ENCODE data around the gene RCBTB1. TPM values are rescaled to one million over a fixed set of nuclear protein-coding genes. Genes with fewer than 3 reads are reported as not detected.
"Not testable (repeated sequence)": the region's sequence is repeated elsewhere in the genome, so short reads cannot be mapped to it uniquely, and the experiment has no call there.

Gene RCBTB1
- total RNA-seq, 1 donor from 2014 or later = 4.5 TPM

- ATAC-seq = no peak
Observed at GRCh38 chr13:49503951-49504350, 81.4 kb downstream of the RCBTB1 start.

DNA sequence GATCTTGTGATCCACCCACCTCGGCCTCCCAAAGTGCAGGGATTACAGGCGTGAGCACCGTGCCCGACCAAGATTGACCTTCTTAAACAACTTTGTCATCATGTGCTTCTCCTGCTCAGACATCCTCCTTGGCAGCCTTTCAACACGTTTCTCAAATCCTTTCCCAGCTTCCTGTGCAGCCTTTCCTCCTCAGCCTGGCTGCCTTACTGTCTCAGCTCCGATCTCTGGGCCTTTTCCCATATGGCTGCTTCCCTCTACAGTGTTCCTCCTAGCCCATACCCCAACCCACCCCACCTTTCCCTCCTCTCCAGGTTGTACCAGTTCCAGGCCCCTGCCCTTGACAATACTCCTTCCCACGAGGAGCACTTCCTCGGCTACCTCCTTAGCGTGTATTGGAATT is 82.4 kb downstream of the RCBTB1 start:
- no peak for ATAC-seq

- ATAC-seq = no peak
Observed at GRCh38 chr13:49499889-49500660, 85.3 kb downstream of the RCBTB1 start.

- ATAC-seq = no peak
Observed at GRCh38 chr13:49498206-49498605, 87.2 kb downstream of the RCBTB1 start.

DNA sequence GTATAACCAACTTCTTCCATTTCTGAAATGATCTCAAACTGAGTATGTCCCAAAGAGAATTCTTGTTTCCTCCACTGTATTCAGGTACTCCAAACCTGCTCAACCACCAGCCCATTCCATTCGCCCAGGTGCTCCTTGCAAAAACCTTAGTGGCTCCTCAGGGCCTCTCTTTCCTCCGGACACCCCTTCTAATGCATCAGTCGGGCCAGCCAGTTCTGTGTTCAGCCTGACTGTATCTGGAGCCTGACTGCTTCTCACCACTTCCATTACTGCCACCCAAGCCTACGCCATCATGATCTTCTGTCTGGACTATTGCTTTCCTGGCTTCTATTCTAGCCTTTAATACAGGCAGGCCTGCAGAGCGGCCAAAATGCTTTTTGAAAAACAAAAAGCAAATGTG is 88.1 kb downstream of the RCBTB1 start:
- no peak for ATAC-seq

GRCh38 chr13:49496837-49497236 is 88.5 kb downstream of the RCBTB1 start:
- ATAC-seq = not testable (repeated sequence)

DNA sequence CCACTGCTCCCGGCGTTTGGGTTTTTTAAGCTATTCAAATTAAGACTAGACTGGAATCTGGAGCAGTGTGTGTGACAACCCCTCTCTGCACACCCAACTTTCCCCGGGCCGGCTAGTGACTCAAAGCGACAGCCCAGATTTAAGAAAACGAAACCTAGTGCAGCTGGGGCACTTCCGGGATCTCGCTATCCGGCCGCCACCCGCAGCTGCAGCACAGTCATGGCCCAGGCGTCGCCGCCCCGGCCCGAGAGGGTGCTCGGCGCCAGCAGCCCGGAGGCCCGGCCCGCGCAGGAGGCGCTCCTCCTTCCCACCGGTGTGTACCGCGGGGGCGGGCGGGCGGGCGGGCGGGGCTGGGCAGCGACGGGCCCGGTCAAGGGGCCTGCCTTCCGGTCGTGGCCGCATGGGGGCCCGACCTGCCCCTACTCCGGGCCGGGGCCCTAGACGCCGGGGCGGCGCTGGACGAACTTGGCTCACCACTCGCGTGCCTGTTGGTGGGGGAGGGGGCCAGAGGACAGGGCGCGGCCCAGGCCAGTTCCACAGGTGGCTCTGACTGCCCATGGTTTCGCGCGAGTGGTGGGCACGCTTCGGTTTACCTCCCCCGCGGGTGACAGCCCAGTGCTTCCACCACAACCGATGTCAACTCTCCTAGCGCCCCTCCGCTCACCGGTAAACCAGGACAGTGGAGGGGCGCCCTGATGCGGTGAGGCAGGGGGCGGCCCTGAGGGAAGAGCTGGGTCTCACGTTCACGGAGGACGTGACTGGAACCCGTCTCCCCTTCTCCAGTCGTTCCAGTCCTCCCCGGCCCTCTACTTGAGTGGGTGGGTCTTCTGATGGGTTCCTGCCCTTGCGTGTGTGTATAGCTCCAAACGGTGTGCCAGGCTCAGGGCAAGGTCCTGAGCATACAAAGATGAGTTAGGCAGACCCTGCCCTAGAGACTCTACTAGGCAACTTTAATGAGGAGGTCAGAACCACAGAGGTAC is 89.3 kb downstream of the RCBTB1 start, which contains the start of gene PHF11:
Gene PHF11 (plus strand): TSS at position 171 of the 980 bp plus-strand sequence. CDS start 49 bp downstream, at position 220.
- ATAC-seq = peak; percentile 92

- no peak for ATAC-seq
Observed at GRCh38 chr13:49494645-49495044, 90.7 kb downstream of the RCBTB1 start.

DNA sequence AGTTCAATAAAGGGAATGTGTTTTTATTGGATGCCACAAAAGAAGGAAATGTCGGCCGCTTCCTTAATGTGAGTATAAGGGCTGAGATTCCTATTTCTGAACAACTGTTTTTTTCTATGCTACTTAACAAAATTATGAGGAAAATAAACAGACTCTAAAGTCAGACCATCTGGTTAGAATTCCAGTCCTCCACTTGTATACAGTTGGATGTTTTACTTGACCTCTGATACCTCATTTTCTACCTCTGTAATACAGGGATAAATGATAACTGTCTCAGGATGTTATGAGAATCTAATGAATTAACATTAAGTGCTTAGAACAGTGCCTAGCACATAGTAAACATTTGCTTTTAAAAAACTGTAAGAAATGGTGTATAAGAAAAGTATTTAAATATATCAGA is 96.8 kb downstream of the RCBTB1 start:
- ATAC-seq = no peak

Other genes with a start within 250 kb of the RCBTB1 start
- gene CAB39L, start 141.5 kb downstream of the RCBTB1 start, total RNA-seq = 11.8 TPM
- 5.1 TPM for gene SETDB2, start 141.3 kb downstream of the RCBTB1 start, total RNA-seq
- 21.7 TPM for gene PHF11, start 89.6 kb downstream of the RCBTB1 start, total RNA-seq
- gene ARL11, start 42.9 kb upstream of the RCBTB1 start, total RNA-seq = 1.2 TPM
- gene EBPL, start 105.9 kb upstream of the RCBTB1 start, total RNA-seq = 81.5 TPM
- gene KPNA3, start 207.1 kb upstream of the RCBTB1 start, total RNA-seq = 24.9 TPM